Activated T-cell treated with anti-CD3 and anti-CD28 coated beads for 24 hours (primary cell): ENCODE data around the gene RIPOR3.
"Not testable (repeated sequence)": the region's sequence is repeated elsewhere in the genome, so short reads cannot be mapped to it uniquely, and the experiment has no call there.

Source experiments
- DNase-seq: peaks from one replicate; pipeline ENCODE4 v3.0.0-alpha.2; 2020; ENCODE audit warnings: low read depth

RIPOR3 gene

DNA sequence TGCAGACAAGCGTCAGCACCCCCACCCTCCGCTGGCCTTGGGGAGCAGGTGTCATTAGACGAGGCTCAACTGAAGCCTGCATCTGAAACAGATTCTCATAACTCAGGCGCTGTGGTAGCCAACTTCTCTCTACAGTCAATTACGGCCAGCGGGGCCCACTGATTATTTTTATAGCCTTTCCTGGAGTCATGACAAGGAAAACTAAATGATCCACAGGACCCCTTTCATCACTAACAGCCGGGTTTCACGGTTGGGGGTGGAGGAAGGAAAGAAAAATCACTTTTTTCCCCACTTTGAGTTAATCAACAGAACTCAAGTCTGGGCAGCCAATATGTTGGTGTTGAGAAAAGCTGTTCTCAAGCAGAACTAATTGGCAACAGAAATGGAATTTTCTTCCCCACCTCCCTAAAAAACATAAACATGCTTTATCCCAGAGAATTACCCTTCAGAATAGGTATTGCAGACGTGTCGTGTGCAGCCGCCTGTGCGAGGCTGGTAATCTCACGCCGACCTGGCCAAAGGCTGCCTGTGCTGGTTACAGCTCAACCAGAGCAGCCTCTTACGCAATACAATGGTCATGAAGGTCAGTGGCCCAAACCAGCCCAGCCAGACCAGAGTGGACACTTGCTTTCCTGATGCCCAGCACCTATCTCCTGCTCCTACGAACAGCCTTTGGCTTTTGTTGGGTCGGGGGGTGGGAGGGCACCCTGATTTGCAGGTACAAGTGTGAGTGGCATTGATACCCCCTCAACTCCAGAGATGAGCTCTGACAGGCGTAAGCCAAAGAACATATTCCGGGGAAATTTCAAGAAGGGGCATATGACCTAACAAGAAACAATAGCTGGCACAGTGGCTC, 11.0 kb downstream of the RIPOR3 start:
- no peak for DNase-seq

GRCh38 chr20:50679753-50680104, 11.6 kb downstream of the RIPOR3 start:
- DNase-seq: no peak

DNA sequence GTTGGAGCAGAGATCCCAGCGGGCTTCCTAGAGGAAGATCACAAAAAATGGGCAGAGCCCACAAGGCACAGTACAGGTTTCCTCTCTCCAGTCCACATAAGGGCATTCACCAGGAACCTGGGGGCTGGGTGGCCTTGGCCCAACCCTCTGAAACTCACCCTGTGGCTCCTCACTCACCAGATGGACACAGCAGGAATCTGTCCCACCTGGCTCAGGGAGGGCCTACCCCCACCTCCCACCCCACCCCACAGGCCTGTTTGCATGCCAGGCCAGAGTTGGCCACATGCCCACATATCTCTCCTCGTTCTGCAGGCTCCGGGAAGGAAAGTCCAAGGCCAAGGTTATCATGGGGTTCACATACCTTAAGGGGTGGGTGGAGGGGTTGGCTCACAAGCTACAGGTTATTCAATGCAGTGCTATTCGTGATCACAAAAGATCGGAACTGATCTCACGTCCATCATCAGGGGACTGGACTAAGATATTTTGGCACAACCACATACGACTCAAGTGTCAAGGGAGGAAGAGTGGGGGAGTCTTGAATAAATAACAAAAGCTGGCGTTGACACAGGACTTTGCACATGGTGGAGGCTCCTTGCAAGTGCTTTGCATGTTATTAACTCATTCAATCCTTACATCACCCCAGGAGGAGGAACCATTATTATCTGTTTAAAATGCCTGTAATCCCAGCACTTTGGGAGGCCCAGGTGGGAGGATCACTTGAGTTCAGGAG, 13.0 kb downstream of the RIPOR3 start:
- DNase-seq: no peak

GRCh38 chr20:50676858-50677257, 14.5 kb downstream of the RIPOR3 start:
- DNase-seq: no peak

- DNase-seq: not testable (repeated sequence)
These were observed 15.0 kb downstream of the RIPOR3 start for GRCh38 chr20:50676377-50676731.

GRCh38 chr20:50675671-50676376, 15.5 kb downstream of the RIPOR3 start:
- DNase-seq: no peak

DNA sequence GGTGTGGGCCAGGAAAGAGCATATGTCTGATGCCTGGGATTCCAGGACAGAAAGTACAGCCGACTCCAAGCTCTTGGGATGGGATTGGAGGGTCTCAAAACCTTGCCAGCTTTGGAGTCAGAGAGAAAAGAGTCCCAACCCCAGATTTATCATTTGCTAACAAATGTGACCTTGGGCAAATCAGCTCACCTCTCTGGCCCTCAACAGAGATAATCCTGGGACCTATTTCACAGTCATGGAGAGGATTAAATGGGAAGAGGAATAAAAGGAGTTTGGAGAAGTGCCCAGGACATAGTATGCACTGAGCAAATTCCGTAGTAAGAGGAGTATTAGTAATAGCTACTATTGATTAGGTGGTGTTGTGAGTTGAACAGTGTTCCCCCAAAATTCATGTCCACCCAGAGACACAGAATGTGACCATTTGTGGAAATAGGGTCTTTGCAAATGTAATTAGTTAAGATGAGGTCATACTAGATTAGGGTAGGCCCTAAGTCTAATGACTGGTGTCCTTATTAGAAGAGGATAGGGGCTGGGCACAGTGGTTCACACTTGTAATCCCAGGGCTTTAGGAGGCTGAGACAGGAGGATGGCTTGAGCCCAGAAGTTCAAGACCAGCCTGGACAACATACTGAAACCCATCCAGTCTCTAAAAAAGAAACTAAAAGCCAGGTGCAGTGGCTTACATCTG, 17.1 kb downstream of the RIPOR3 start:
- no peak for DNase-seq

DNA sequence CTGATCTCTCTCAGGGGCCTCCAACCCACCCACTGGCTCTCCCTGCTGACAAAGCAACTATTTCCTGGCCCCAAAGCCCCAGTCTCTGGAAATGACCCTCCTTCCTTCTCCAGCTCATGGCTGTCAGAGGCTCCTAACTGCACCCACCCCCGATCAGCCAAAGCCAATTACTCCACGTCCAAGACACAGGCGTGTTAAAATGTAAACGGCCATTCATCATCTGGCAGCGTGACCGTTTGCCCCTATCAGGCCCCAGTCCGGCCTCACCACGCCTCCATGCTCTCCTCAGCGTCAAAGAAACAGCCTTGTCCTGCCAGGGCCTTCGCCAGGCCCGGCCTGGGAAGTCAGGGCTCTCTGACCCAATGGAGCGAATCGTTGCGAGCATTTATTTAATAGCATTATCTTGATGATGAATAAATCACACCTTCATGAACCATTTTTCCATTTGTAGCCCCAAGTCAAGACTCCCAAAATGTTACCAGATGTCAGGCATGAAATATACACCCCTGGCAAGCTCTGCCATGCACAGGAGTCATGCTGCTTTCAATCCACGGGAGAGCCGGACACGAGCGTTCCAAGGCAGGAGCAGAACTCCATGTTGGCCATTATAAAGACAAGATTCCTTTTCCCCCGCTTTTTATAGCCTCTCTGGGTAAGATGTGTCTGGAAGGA, 17.7 kb downstream of the RIPOR3 start:
- DNase-seq: no peak

DNA sequence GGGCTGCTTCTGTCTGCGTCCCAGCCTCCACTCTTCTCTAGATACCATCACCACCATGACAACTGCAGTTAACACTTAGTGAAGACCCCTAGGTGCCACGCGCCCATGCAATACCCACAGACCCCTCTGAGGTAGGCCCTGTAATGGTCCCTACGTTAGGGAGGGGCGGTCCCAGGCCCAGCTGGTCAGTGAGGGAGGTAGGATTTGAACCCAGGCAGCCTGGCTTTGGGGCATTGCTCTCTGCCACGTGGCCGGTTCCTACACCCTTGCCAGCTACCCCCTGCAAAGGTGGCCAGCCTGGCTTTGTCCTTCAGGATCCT, 18.2 kb downstream of the RIPOR3 start:
- DNase-seq: no peak

DNA sequence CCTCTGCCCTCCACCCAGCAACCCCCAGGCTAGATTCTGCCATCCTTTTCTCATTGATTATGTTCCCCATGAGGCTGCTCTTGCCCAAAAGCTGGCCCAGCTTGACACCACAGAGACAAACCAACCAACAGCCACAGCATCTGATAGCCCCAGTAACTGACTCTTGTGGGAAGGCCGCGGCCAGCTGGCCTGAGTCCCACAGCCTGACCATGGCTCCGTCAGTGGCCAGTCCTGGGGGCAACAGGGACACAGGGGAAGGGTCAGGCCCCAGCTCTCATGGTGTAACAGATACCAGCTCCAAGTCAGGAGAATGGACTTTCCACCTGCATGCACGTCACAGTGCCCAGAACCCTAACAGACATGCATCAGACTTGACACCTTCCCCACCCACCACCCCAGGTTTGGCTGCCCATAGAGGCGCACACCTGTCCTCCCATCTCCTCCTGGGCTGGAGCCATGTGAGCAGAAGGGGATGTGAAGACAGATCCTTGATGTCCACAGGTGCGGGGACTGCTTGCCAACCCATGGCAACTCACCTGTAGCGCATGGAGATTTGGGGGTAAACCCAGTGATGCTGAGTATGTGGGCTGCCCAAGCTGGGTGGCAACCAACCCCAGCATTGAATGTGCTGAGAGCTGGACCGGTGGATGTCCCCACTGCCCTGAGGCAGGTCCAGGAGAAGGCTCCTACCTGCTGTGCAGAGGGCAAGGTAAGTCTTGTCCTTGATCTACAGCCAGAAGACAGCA, 18.8 kb downstream of the RIPOR3 start:
- DNase-seq: no peak

GRCh38 chr20:50671626-50672025, 19.7 kb downstream of the RIPOR3 start:
- DNase-seq: no peak

DNA sequence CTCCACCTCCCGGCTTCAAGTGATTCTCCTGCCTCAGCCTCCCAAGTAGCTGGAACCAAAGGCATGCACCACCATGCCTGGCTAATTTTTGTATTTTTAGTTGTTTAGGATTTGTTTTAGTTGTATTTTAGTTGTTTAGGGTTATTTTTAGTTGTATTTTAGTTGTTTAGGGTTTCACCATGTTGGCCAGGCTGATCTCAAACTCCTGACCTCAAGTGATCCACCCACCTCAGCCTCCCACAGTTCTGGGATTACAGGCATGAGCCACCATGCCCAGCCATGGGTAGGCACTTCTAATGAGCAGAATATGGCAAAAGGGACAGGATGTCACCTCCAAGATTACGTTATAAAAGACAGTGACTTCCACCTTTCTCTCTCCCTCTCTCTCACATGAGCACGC, 20.3 kb downstream of the RIPOR3 start:
- not testable (repeated sequence) for DNase-seq

- DNase-seq: no peak
These were observed 21.0 kb downstream of the RIPOR3 start for GRCh38 chr20:50670126-50670862.

- DNase-seq: no peak
These were observed 22.5 kb downstream of the RIPOR3 start for GRCh38 chr20:50668798-50669197.

GRCh38 chr20:50668326-50668725, 23.0 kb downstream of the RIPOR3 start:
- DNase-seq: no peak

GRCh38 chr20:50666709-50667298, 24.5 kb downstream of the RIPOR3 start:
- DNase-seq: no peak

GRCh38 chr20:50664254-50664653, 27.1 kb downstream of the RIPOR3 start:
- DNase-seq: no peak

- no peak for DNase-seq
These were observed 28.1 kb downstream of the RIPOR3 start for GRCh38 chr20:50663095-50663821.

- DNase-seq: no peak
These were observed 31.2 kb downstream of the RIPOR3 start for GRCh38 chr20:50659975-50660670.
